Small intestine (tissue), 7 donors: ENCODE measurements around the gene TSHZ2. TPM values are rescaled to one million over a fixed set of nuclear protein-coding genes. Genes with fewer than 3 reads are reported as not detected.
"Not testable (repeated sequence)": the region's sequence is repeated elsewhere in the genome, so short reads cannot be mapped to it uniquely, and the experiment has no call there.

ENCODE experiments used
- DNase-seq, 2 donors: peaks; one replicate each; pipeline versions ENCODE4 v3.0.0 to v3.0.0-alpha.2; 2013
- FAIRE-seq: peaks from 2 replicates; lab custom pipeline; 2012; peaks lifted over from hg19 to GRCh38; lab: Jason Lieb, UNC
- H3K27ac ChIP-seq, 3 donors: one replicate each; pipeline ENCODE4 v1.5.1; 2013; ENCODE audit warnings: low read length in 2 of 3, mild to moderate bottlenecking in 2 of 3, control low read depth in 1 of 3, inconsistent platforms in 1 of 3, low read depth in 1 of 3, moderate library complexity in 1 of 3
- H3K27me3 ChIP-seq, 3 donors: one replicate each; pipeline ENCODE4 v1.6.1; 2013; ENCODE audit warnings: low read length in 3 of 3, inconsistent platforms in 1 of 3; ENCODE audit not compliant: control insufficient read depth in 3 of 3, insufficient read depth in 3 of 3
- H3K36me3 ChIP-seq, 3 donors: one replicate each; pipeline ENCODE4 v1.6.1; 2013; ENCODE audit warnings: low read length in 3 of 3, inconsistent platforms in 1 of 3, low read depth in 1 of 3, mild to moderate bottlenecking in 1 of 3, moderate library complexity in 1 of 3; ENCODE audit not compliant: control insufficient read depth in 3 of 3, insufficient read depth in 2 of 3
- H3K4me1 ChIP-seq, 3 donors: one replicate each; pipeline ENCODE4 v1.6.1; 2013; ENCODE audit warnings: low read length in 2 of 3, inconsistent platforms in 1 of 3, low read depth in 1 of 3, mild to moderate bottlenecking in 1 of 3, moderate library complexity in 1 of 3; ENCODE audit not compliant: control insufficient read depth in 3 of 3, insufficient read depth in 2 of 3
- H3K4me3 ChIP-seq, 3 donors: one replicate each; pipeline ENCODE4 v1.5.1; 2013; ENCODE audit warnings: low read length in 3 of 3, control low read depth in 1 of 3, inconsistent platforms in 1 of 3, low read depth in 1 of 3, mild to moderate bottlenecking in 1 of 3, moderate library complexity in 1 of 3
- H3K9me3 ChIP-seq, 2 donors: one replicate each; pipeline ENCODE4 v1.6.1; 2013; ENCODE audit warnings: low read depth in 1 of 2, low read length in 1 of 2; ENCODE audit not compliant: control insufficient read depth in 2 of 2, insufficient read depth in 1 of 2
- WGBS, 3 donors: extraction: QIAGEN DNeasy Blood & Tissue Kit; methylation state at CpG; one replicate each; pipeline ENCODE4 v1.1.7; 2013; 5-methylcytosine and 5-hydroxymethylcytosine counted together
- polyA plus RNA-seq, 4 donors: library from polyadenylated mRNA; stranded (reverse) in 3 of 4; unstranded in 1 of 4; fragments of 200-250 nt in 3 of 4; fragments of 120-200 nt in 1 of 4; gene quantifications; one replicate each; pipeline versions ENCODE4 v1.2.1 to v1.2.3, GENCODE V29; 2013
- donor health status: healthy with polysubstance abuse.
- donor health status: control.
- donor health status: control.
- donor health status: Bipolar disorder and iron deficiency.
- donor health status: healthy.

The TSHZ2 gene
- polyA plus RNA-seq, 4 donors: 0.67 to 4.4 (median 2.1) TPM

- H3K27me3 ChIP-seq: no peaks in the 10 kb centered on the region
- H3K27ac ChIP-seq: no peak overlapping the region
- no peaks in the 10 kb centered on the region for H3K9me3 ChIP-seq
- H3K4me1 ChIP-seq: no peaks in the 10 kb centered on the region
- DNase-seq (no peak), FAIRE-seq (no peak)
- no peaks in the 10 kb centered on the region for H3K36me3 ChIP-seq
- H3K4me3 ChIP-seq: no peak overlapping the region
- WGBS, 3 donors: 82 to 88% (median 83%) methylated on average over 6 of the region's 6 CpGs
Observed at GRCh38 chr20:53019464-53019863, 47.3 kb downstream of the TSHZ2 start.

GRCh38 chr20:53020376-53020775, 48.2 kb downstream of the TSHZ2 start:
- H3K36me3 ChIP-seq: no peaks in the 10 kb centered on the region
- DNase-seq (no peak), FAIRE-seq (no peak)
- H3K4me1 ChIP-seq: no peaks in the 10 kb centered on the region
- H3K27ac ChIP-seq: no peak overlapping the region
- no peaks in the 10 kb centered on the region for H3K27me3 ChIP-seq
- no peak overlapping the region for H3K4me3 ChIP-seq
- WGBS, 3 donors: 69 to 89% (median 85%) methylated on average over 4 of the region's 4 CpGs
- no peaks in the 10 kb centered on the region for H3K9me3 ChIP-seq

- Histone ChIP-seq H3K4me1 (no peaks in the 10 kb centered on the region), H3K4me3 (no peak overlapping the region), H3K27ac (no peak overlapping the region), H3K9me3 (no peaks in the 10 kb centered on the region), H3K36me3 (no peaks in the 10 kb centered on the region), H3K27me3 (no peaks in the 10 kb centered on the region)
- no peak for DNase-seq
- 72 to 79% (median 73%) methylated on average over 2 of the region's 2 CpGs for WGBS, 3 donors
- FAIRE-seq: no peak
Observed at GRCh38 chr20:53020834-53021233, 48.7 kb downstream of the TSHZ2 start.

GRCh38 chr20:53021934-53022333, 49.8 kb downstream of the TSHZ2 start:
- H3K9me3 ChIP-seq: no peaks in the 10 kb centered on the region
- no peaks in the 10 kb centered on the region for H3K27me3 ChIP-seq
- no peak for DNase-seq
- no peaks in the 10 kb centered on the region for H3K4me1 ChIP-seq
- no peak overlapping the region for H3K4me3 ChIP-seq
- no peaks in the 10 kb centered on the region for H3K36me3 ChIP-seq
- WGBS, 3 donors: 65 to 89% (median 74%) methylated on average over 3 of the region's 3 CpGs
- H3K27ac ChIP-seq: no peak overlapping the region
- no peak for FAIRE-seq

- Histone ChIP-seq H3K9me3 (no peaks in the 10 kb centered on the region), H3K4me1 (no peaks in the 10 kb centered on the region), H3K27ac (no peak overlapping the region), H3K27me3 (no peaks in the 10 kb centered on the region), H3K4me3 (no peak overlapping the region), H3K36me3 (no peaks in the 10 kb centered on the region)
- FAIRE-seq (no peak), DNase-seq (no peak)
- WGBS, 3 donors: 45 to 53% (median 52%) methylated on average over 5 of the region's 5 CpGs
Observed at GRCh38 chr20:53023732-53024520, 51.8 kb downstream of the TSHZ2 start.

- 94 to 95% (median 95%) methylated on average over 5 of the region's 5 CpGs for WGBS, 3 donors
- not testable (repeated sequence) for H3K27ac ChIP-seq, H3K27me3 ChIP-seq, H3K9me3 ChIP-seq, H3K4me1 ChIP-seq, H3K4me3 ChIP-seq, H3K36me3 ChIP-seq, FAIRE-seq, DNase-seq
Observed at GRCh38 chr20:53024653-53025052, 52.5 kb downstream of the TSHZ2 start.

- DNase-seq (no peak), FAIRE-seq (no peak)
- Histone ChIP-seq H3K27me3 (no peaks in the 10 kb centered on the region), H3K4me3 (no peak overlapping the region), H3K36me3 (no peaks in the 10 kb centered on the region), H3K27ac (no peak overlapping the region), H3K9me3 (no peaks in the 10 kb centered on the region), H3K4me1 (no peaks in the 10 kb centered on the region)
Observed at GRCh38 chr20:53027089-53027488, 54.9 kb downstream of the TSHZ2 start.

- no peak for DNase-seq
- H3K36me3 ChIP-seq: no peaks in the 10 kb centered on the region
- 88 to 91% (median 90%) methylated on average over 6 of the region's 6 CpGs for WGBS, 3 donors
- FAIRE-seq: no peak
- no peaks in the 10 kb centered on the region for H3K9me3 ChIP-seq
- no peak overlapping the region for H3K27ac ChIP-seq
- no peaks in the 10 kb centered on the region for H3K27me3 ChIP-seq
- H3K4me3 ChIP-seq: no peak overlapping the region
- no peaks in the 10 kb centered on the region for H3K4me1 ChIP-seq
Observed at GRCh38 chr20:53028337-53029007, 56.3 kb downstream of the TSHZ2 start.
